ENCODE data around the gene SNRNP27. TPM values are rescaled to one million over a fixed set of nuclear protein-coding genes. Genes with fewer than 3 reads are reported as not detected.

Gene SNRNP27
- total RNA-seq, 1 donor from 2014 or later: 38.7 TPM

DNA sequence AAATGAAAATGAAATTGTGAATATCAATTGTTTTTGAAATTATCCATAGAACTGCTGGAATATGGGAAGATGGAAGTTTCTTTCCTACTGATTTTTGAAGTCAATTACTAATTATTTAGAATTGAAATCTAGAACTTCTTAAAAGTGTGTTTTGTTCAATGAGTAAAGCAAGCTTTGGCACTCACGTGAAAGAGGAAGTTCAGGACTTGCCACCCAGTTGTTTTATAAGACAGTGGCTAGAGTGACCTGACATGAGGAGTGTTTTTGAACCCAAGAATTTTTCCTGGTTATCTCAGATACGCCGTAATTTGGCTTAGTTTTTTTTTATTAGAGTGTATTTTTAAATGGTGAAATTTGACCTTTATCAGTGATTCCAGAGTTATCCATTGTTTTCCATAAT lies 24.6 kb downstream of the SNRNP27 start:
- Histone ChIP-seq H3K4me3 (no peak overlapping the region), H3K9me3 (no peaks in the 10 kb centered on the region), H3K27ac (peak overlapping the region; percentile 56), H3K36me3 (peaks cover 48% of the 10 kb centered on the region), H3K4me1 (peaks cover 34% of the 10 kb centered on the region), H3K27me3 (ENCODE audit: low read depth) (no peaks in the 10 kb centered on the region)
- intact Hi-C loops (cut with DNase I): loop anchor here (10.0 kb wide), 1 partner anchor 226 kb away; no protein-coding TSS in a partner anchor
- DNase-seq: no peak
- TF ChIP-seq, protein P1, sequence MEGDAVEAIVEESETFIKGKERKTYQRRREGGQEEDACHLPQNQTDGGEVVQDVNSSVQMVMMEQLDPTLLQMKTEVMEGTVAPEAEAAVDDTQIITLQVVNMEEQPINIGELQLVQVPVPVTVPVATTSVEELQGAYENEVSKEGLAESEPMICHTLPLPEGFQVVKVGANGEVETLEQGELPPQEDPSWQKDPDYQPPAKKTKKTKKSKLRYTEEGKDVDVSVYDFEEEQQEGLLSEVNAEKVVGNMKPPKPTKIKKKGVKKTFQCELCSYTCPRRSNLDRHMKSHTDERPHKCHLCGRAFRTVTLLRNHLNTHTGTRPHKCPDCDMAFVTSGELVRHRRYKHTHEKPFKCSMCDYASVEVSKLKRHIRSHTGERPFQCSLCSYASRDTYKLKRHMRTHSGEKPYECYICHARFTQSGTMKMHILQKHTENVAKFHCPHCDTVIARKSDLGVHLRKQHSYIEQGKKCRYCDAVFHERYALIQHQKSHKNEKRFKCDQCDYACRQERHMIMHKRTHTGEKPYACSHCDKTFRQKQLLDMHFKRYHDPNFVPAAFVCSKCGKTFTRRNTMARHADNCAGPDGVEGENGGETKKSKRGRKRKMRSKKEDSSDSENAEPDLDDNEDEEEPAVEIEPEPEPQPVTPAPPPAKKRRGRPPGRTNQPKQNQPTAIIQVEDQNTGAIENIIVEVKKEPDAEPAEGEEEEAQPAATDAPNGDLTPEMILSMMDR (IDR thresholded peaks at IDR 0.05): no peak
- no peak for ATAC-seq

DNA sequence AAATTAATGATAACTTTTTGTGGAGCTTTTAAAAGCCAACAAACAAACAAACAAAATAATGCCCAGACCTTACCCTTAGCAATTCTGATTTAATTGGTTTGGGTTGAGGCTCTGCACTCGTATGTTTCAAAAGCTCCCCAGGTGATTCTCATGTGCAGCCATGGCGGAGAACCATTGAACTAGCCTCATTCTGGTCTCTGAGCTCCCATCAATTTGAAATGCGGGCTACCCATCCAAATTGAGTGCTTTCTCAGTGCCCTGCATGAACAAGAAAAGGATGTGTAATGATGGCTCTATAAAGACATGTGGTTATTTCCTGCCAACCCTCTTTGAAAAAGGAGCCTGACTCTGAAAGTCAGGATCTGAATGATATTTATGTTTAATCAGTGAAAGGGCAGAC lies 29.4 kb downstream of the SNRNP27 start:
- Histone ChIP-seq H3K27ac (no peak overlapping the region), H3K27me3 (ENCODE audit: low read depth) (no peaks in the 10 kb centered on the region), H3K9me3 (no peaks in the 10 kb centered on the region), H3K4me1 (peaks cover 6% of the 10 kb centered on the region), H3K4me3 (no peak overlapping the region), H3K36me3 (peaks cover 42% of the 10 kb centered on the region)
- ATAC-seq (no peak), DNase-seq (no peak)
- TF ChIP-seq, protein P1 (IDR thresholded peaks at IDR 0.05): no peak
- intact Hi-C loops (cut with DNase I): no loop called here

DNA sequence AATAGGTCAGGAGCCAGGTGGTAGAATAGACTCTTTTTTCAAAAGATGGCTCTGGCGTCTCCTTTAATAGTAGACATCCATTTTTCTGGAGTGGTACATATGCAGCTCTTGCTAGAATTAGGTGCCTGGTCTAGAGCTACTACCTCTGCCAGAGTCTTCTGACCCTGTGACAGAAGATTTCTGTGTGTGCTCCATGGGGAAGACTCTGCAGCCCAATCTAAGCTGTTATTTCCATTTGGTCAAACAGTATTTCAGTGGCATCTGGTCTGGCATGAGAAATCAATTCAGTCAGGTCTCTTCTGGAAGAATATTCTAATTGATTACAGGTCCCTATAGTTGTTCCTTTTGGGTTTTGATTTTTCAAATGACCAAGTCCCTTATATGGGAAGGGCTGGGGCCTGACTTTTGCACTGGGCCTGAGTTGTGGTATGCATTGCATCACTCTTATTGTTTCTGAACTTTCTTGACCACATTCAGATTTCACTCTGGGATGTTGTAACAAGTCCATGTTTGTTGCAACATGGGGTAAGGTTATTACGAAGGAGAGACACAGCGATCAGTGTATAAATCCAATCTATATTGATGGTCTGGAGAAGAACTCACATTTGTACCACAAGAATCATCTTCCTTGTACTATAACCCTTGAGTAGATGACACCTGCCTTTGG lies 33.2 kb downstream of the SNRNP27 start:
- ATAC-seq (peak; percentile 46 to 68), DNase-seq (no peak)
- intact Hi-C loops (cut with DNase I): no loop called here
- H3K4me1 ChIP-seq: peaks cover 14% of the 10 kb centered on the region
- no peaks in the 10 kb centered on the region for H3K9me3 ChIP-seq
- no peak overlapping the region for H3K27ac ChIP-seq
- H3K36me3 ChIP-seq: peaks cover 20% of the 10 kb centered on the region
- TF ChIP-seq, protein P1 (IDR thresholded peaks at IDR 0.05): no peak
- no peaks in the 10 kb centered on the region for H3K27me3 ChIP-seq (ENCODE audit: low read depth)
- no peak overlapping the region for H3K4me3 ChIP-seq

DNA sequence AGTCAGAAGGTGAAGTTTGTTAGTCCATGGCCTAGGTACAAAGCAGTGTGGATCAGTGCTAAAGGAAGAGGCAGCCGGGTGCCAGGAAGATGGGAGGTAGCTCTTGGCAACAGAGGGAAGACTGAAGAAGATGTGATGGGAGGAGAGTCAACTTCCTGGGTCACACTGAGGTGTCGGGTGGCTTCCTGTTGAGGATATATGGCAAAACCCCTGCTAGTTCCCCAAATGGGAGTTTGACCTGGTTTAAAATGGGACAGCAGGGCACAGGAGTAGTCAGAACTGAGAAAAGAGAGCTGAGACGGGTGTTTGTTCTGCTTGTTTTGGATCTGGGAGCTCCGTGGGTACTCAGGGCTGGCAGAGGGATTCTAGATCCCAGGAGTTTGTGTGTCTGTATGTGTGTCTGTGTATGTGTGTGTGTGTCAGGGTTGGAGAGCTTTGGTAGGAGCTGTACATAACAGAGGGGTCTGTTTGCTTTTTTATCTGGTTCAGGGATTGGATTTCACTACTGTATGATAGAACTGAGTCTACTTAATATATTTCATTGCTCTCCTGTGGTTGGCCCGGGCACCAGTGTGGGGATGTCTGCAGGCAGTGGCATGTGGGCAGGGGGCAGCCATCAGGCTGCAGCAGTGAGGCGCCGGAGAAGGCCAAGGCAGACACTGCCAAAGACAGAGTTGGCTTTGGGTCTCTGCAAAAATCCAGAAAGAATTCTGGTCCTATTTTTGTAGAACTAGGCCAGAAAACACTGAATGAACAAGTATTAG lies 38.3 kb downstream of the SNRNP27 start:
- TF ChIP-seq, protein P1 (IDR thresholded peaks at IDR 0.05): no peak
- peak overlapping the region; percentile 15 for H3K27ac ChIP-seq
- DNase-seq (no peak), ATAC-seq (peak in 1 of 2 donors; percentile 9)
- intact Hi-C loops (cut with DNase I): no loop called here
- H3K9me3 ChIP-seq: no peaks in the 10 kb centered on the region
- H3K36me3 ChIP-seq: peaks cover 21% of the 10 kb centered on the region
- no peak overlapping the region for H3K4me3 ChIP-seq
- H3K27me3 ChIP-seq (ENCODE audit: low read depth): no peaks in the 10 kb centered on the region
- peaks cover 48% of the 10 kb centered on the region for H3K4me1 ChIP-seq

DNA sequence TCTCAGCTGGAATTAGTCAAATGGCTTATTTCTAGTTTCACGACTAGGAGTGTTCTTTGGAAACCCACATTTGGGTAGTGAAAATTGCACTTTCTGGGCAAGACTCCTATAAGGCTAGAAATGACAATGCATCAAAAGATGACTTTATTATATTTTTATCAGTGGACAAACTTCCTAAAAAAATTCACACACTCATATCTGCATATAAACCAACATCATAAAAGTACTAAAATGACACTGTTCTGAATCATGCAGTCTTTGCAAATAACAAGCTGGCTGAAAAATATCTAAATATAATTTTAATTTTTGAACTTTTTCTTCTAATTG lies 38.8 kb downstream of the SNRNP27 start:
- H3K27me3 ChIP-seq (ENCODE audit: low read depth): no peaks in the 10 kb centered on the region
- H3K27ac ChIP-seq: peak overlapping the region; percentile 39
- DNase-seq (no peak), ATAC-seq (no peak)
- peaks cover 27% of the 10 kb centered on the region for H3K36me3 ChIP-seq
- intact Hi-C loops (cut with DNase I): no loop called here
- H3K4me3 ChIP-seq: no peak overlapping the region
- H3K9me3 ChIP-seq: no peaks in the 10 kb centered on the region
- TF ChIP-seq, protein P1 (IDR thresholded peaks at IDR 0.05): no peak
- peaks cover 48% of the 10 kb centered on the region for H3K4me1 ChIP-seq

Data from lower lobe of right lung (tissue), 2 donors.